Lung (tissue), 12 donors: Measurements from ENCODE around the gene B3GLCT. TPM values are rescaled to one million over a fixed set of nuclear protein-coding genes. Genes with fewer than 3 reads are reported as not detected.

Source experiments
- ATAC-seq: fragments of 200-7000 bp; cut with Tn5 transposase; one replicate; pipeline ENCODE4 v1.9.1; 2020; ENCODE audit warnings: moderate number of reproducible peaks; ENCODE audit not compliant: insufficient read depth, low FRiP score
- DNase-seq, 3 donors: peaks; one replicate each; pipeline ENCODE4 v3.0.0-alpha.2; 2013 to 2017
- H3K27ac ChIP-seq, 2 donors: one replicate each; pipeline ENCODE4 v1.5.1; 2013; ENCODE audit warnings: mild to moderate bottlenecking in 2 of 2, moderate library complexity in 2 of 2, control low read depth in 1 of 2, inconsistent platforms in 1 of 2, low read depth in 1 of 2, low read length in 1 of 2
- H3K27me3 ChIP-seq, 3 donors: one replicate each; pipeline ENCODE4 v1.5.1; 2013; ENCODE audit warnings: low read length in 2 of 3; ENCODE audit not compliant: control insufficient read depth in 3 of 3, insufficient read depth in 3 of 3
- H3K36me3 ChIP-seq, 4 donors: one replicate each; pipeline ENCODE4 v1.5.1; 2013; ENCODE audit warnings: low read length in 4 of 4, mild to moderate bottlenecking in 1 of 4, moderate library complexity in 1 of 4; ENCODE audit not compliant: control insufficient read depth in 4 of 4, insufficient read depth in 4 of 4
- H3K4me1 ChIP-seq, 5 donors: one replicate each; pipeline ENCODE4 v1.5.1; 2013; ENCODE audit warnings: low read length in 5 of 5, mild to moderate bottlenecking in 2 of 5, moderate library complexity in 1 of 5; ENCODE audit not compliant: control insufficient read depth in 5 of 5, insufficient read depth in 5 of 5
- H3K4me3 ChIP-seq: one replicate; pipeline ENCODE4 v1.5.1; 2013; ENCODE audit warnings: mild to moderate bottlenecking, control low read depth, moderate library complexity
- H3K9ac ChIP-seq, 2 donors: one replicate each; pipeline ENCODE4 v1.5.1; 2013; ENCODE audit warnings: low read length in 2 of 2, control low read depth in 1 of 2; ENCODE audit not compliant: insufficient read depth in 1 of 2
- H3K9me3 ChIP-seq, 4 donors: one replicate each; pipeline ENCODE4 v1.5.1; 2013; ENCODE audit warnings: low read length in 3 of 4, mild to moderate bottlenecking in 1 of 4, moderate library complexity in 1 of 4; ENCODE audit not compliant: control insufficient read depth in 4 of 4, insufficient read depth in 3 of 4
- WGBS, 2 donors: extraction: QIAGEN DNeasy Blood & Tissue Kit; methylation state at CpG; one replicate each; pipeline ENCODE4 v1.1.7; 2013; 5-methylcytosine and 5-hydroxymethylcytosine counted together
- polyA plus RNA-seq, 2 donors: library from polyadenylated mRNA; stranded (reverse); fragments of 200-250 nt; gene quantifications; one replicate each; pipeline ENCODE4 v1.2.1, GENCODE V29; 2013
- total RNA-seq, 2 donors: library from RNA; depleted of rRNA in 1 of 2; stranded (reverse); fragments of >200 nt in 1 of 2; gene quantifications; one replicate each; pipeline ENCODE4 v1.2.1, GENCODE V29; 2014 to 2021
- TF ChIP-seq, protein P1 (sequence below): IDR thresholded peaks from 2 replicates; pipeline ENCODE4 v1.5.1; 2012; ENCODE audit warnings: mild to moderate bottlenecking; ENCODE audit errors: control extremely low read depth, extremely low read depth
- donor health status: control.
- donor health status: control.
- donor health status: Bipolar disorder and iron deficiency.
- donor health status: healthy.
- donor health status: DM: yes; HTN: yes; CAD: no.

B3GLCT gene
- total and polyA plus RNA-seq, 4 donors = 2.4 to 13.7 (median 3.1) TPM

DNA sequence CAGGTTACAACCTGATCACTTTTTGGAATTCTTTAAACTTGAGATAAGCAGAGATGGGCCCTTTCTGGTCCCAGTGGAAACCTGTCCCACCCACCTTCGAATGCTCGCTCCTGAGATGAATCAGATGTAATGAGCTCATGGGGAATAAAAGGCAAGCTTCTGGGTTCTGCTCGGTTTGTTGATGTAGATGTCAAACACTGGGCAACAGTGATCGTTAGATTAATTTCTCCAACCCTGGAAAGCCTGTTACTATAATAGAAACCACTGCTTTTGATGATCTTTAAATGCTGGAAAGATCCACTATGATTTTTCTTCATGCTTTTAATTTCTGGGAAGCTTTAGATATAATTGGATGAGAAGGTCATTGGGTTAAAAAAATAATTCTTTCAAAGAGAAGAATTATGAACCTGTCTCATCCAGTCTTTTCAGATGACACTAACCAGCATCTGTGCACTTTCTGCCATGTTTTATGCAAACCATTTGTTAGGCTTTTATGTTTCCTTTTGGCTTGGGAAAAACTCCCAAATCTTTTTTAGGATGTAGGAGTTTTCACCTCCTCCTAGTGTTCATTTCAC is 49.3 kb downstream of the B3GLCT start:
- TF ChIP-seq, protein P1, sequence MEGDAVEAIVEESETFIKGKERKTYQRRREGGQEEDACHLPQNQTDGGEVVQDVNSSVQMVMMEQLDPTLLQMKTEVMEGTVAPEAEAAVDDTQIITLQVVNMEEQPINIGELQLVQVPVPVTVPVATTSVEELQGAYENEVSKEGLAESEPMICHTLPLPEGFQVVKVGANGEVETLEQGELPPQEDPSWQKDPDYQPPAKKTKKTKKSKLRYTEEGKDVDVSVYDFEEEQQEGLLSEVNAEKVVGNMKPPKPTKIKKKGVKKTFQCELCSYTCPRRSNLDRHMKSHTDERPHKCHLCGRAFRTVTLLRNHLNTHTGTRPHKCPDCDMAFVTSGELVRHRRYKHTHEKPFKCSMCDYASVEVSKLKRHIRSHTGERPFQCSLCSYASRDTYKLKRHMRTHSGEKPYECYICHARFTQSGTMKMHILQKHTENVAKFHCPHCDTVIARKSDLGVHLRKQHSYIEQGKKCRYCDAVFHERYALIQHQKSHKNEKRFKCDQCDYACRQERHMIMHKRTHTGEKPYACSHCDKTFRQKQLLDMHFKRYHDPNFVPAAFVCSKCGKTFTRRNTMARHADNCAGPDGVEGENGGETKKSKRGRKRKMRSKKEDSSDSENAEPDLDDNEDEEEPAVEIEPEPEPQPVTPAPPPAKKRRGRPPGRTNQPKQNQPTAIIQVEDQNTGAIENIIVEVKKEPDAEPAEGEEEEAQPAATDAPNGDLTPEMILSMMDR = no peak
- no peak for DNase-seq
- whole genome bisulfite sequencing, 2 donors = 85 to 94% methylated on average over 4 of the region's 4 CpGs

DNA sequence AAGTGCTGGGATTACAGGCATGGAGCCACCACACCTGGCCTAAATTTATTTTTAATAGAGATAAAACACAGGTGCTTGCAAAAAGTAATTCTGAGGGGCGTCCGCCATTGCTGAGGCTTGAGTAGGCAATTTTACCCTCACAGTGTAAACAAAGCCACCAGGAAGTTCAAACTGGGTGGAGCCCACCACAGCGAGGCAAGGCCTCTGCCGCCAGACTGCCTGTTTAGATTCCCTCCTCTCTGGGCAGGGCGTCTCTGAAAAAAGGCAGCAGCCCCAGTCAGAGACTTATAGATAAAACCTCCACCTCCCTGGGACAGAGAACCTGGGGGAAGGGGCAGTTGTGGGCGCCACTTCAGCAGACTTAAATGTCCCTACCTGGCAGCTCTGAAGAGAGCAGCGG is 50.7 kb downstream of the B3GLCT start:
- no peak overlapping the region for H3K27ac ChIP-seq
- WGBS, 2 donors = 76 to 91% methylated on average over 7 of the region's 7 CpGs
- TF ChIP-seq, protein P1 = no peak
- no peak for ATAC-seq
- peaks cover 0 to 2% (median 0%) of the 10 kb centered on the region in 4 donors for H3K9me3 ChIP-seq
- H3K36me3 ChIP-seq = peaks cover 0 to 4% (median 2%) of the 10 kb centered on the region in 4 donors
- H3K9ac ChIP-seq = no peak overlapping the region
- H3K27me3 ChIP-seq = no peaks in the 10 kb centered on the region
- H3K4me3 ChIP-seq = no peak overlapping the region
- H3K4me1 ChIP-seq = no peaks in the 10 kb centered on the region
- DNase-seq = no peak

More for the DNA sequence above, 49.3 kb downstream of the B3GLCT start:
- Histone ChIP-seq H3K4me3 (no peak overlapping the region), H3K27me3 (no peaks in the 10 kb centered on the region), H3K36me3 (peaks cover 0 to 4% (median 2%) of the 10 kb centered on the region in 4 donors), H3K9me3 (no peaks in the 10 kb centered on the region), H3K4me1 (no peaks in the 10 kb centered on the region), H3K27ac (no peak overlapping the region), H3K9ac (no peak overlapping the region)
- no peak for ATAC-seq

DNA sequence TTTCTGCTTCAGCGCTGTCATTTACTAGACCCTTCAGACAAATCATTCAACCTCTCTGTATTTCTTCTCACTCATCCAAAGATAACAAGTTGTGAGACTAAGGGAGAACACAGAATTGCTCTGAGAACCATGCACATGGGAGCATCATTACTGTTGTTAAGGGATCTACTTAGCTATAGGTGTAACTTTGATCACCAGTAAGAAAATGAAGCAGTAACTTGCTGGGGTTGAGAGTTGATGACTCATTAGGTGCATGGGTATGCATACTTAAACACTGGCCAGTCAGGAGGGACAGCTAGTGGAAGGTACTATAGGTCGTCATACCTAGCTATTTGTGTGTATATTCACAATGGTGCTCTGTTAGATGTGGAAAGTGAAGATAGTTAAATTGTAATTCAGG is 61.5 kb downstream of the B3GLCT start:
- Histone ChIP-seq H3K36me3 (peaks cover 8 to 19% (median 15%) of the 10 kb centered on the region in 4 donors), H3K27ac (no peak overlapping the region), H3K4me1 (no peaks in the 10 kb centered on the region), H3K9me3 (peaks cover 0 to 8% (median 6%) of the 10 kb centered on the region in 4 donors), H3K4me3 (no peak overlapping the region), H3K27me3 (no peaks in the 10 kb centered on the region), H3K9ac (no peak overlapping the region)
- WGBS, 2 donors = 95 to 98% methylated on average over 2 of the region's 2 CpGs
- ATAC-seq = no peak
- no peak for DNase-seq
- TF ChIP-seq, protein P1 = no peak

DNA sequence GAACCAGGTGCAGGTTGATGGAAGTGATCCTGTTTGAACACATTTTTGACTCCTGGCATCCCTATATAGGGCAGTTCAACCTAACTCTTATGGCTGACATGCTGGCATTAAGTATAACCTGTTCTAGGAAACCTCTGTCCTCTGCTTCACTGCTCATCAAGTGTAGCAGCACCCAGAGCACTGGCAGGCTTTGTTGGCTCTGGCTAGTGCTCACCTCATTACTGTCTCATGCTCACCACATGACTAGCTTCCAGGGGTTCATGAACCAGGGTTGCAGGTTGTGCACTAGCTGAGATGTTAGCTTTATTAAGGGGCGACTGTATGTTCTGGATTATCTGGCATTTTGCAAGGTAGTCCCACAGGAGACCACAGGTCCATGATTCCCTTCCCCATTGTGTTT is 63.6 kb downstream of the B3GLCT start:
- Histone ChIP-seq H3K27ac (no peak overlapping the region), H3K9me3 (peaks cover 0 to 6% (median 1%) of the 10 kb centered on the region in 4 donors), H3K4me1 (peaks cover 0 to 8% (median 0%) of the 10 kb centered on the region in 5 donors), H3K36me3 (peaks cover 8 to 21% (median 16%) of the 10 kb centered on the region in 4 donors), H3K27me3 (no peaks in the 10 kb centered on the region), H3K4me3 (no peak overlapping the region), H3K9ac (no peak overlapping the region)
- DNase-seq = no peak
- WGBS, 2 donors = 96 to 97% methylated on average over 1 of the region's 1 CpG
- TF ChIP-seq, protein P1 = no peak
- no peak for ATAC-seq
